NCI-H2227 treated with DMSO at 0.1 percent for 48 hours (cell line): ENCODE data around the gene PIGS.
"Not testable (repeated sequence)": the region's sequence is repeated elsewhere in the genome, so short reads cannot be mapped to it uniquely, and the experiment has no call there.

Experiments
- DNase-seq: peaks from one replicate; lab custom pipeline; 2025; lab: John Stamatoyannopoulos, UW

PIGS gene

GRCh38 chr17:28578246-28579195 lies 7.2 kb upstream of the PIGS start:
- no peak for DNase-seq

GRCh38 chr17:28577466-28577824 lies 6.1 kb upstream of the PIGS start:
- no peak for DNase-seq

GRCh38 chr17:28576758-28577465 lies 5.6 kb upstream of the PIGS start, which contains the start of gene ALDOC:
ALDOC (minus strand) TSS chr17:28576895; CDS start chr17:28575532, 1,363 bp downstream.
- DNase-seq: peak; percentile 82

- not testable (repeated sequence) for DNase-seq
These were observed 4.7 kb upstream of the PIGS start for GRCh38 chr17:28576016-28576415.

- DNase-seq: no peak
These were observed 3.9 kb upstream of the PIGS start for GRCh38 chr17:28575126-28575795.

- no peak for DNase-seq
These were observed 3.2 kb upstream of the PIGS start for GRCh38 chr17:28574526-28574925.

- DNase-seq: no peak
These were observed 2.7 kb upstream of the PIGS start for GRCh38 chr17:28573966-28574480.

- no peak for DNase-seq
These were observed 2.2 kb upstream of the PIGS start for GRCh38 chr17:28573521-28573920.

- DNase-seq: no peak
These were observed 1.7 kb upstream of the PIGS start for GRCh38 chr17:28573040-28573380.

GRCh38 chr17:28572259-28573039 lies 1.1 kb upstream of the PIGS start:
- no peak for DNase-seq

GRCh38 chr17:28570716-28571360 lies 486 bp downstream of the PIGS start:
- DNase-seq: peak; percentile 11

- DNase-seq: no peak
These were observed 1.9 kb downstream of the PIGS start for GRCh38 chr17:28569446-28569845.

- DNase-seq: no peak
These were observed 3.7 kb downstream of the PIGS start for GRCh38 chr17:28567604-28568003.

- no peak for DNase-seq
These were observed 7.8 kb downstream of the PIGS start for GRCh38 chr17:28563475-28563874.

GRCh38 chr17:28555022-28555421 lies 16.3 kb downstream of the PIGS start:
- no peak for DNase-seq

GRCh38 chr17:28554565-28554964 lies 16.8 kb downstream of the PIGS start:
- DNase-seq: no peak

- no peak for DNase-seq
These were observed 18.3 kb downstream of the PIGS start for GRCh38 chr17:28553000-28553505.

GRCh38 chr17:28552176-28552999 lies 18.9 kb downstream of the PIGS start, which contains the start of gene UNC119:
UNC119 (minus strand) TSS chr17:28552624; CDS start chr17:28552557, 67 bp downstream.
- peak; percentile 41 for DNase-seq

- DNase-seq: peak; percentile 13
These were observed 19.7 kb downstream of the PIGS start for GRCh38 chr17:28551421-28552175.
